GM21390 (cell line): ENCODE results near the gene NUDT8.
"Not testable (repeated sequence)": the region's sequence is repeated elsewhere in the genome, so short reads cannot be mapped to it uniquely, and the experiment has no call there.

Experiments used
- ATAC-seq: cut with Tn5 transposase; IDR thresholded peaks from one replicate; pipeline ENCODE4 v1.9.1; 2021; ENCODE audit not compliant: unreplicated experiment

NUDT8 gene

DNA sequence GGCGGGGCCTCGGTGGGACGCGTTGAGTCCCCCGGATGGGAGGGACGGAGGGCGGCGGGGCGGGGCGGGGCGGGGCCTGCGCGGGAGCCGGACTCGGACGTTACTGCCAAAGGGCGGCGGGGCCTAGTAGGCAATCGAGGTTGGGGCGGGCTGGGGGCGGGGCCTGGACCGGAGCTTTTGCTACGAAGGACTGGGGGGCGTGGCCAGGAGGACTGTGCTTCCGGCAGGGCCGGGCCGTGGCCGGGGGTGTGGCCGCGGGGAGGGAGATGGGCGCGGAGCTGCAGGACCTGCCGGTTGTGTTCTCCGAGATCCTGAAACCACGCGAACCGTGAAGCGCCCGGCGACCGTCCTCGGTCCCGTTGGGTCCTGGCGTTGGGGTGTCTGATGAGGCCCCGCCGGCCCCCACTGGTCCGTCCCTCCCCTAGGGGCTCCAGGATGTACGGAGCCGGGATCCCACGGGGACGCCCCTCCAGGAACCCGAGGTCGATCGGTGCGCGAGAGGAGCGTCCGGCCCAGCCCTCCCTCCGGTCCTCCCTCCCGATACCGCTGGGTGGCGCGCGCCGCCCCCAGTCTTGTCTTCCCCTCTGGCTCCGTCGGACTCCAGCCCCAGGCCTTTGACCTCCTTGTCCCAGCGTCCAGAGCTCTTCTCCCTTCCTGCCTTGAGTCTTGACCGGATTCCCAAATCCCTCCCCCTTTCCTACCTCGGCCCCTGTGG, 648 bp upstream of the NUDT8 start:
- ATAC-seq = peak; percentile 61

GRCh38 chr11:67628710-67629385, 889 bp downstream of the NUDT8 start:
- ATAC-seq = no peak

GRCh38 chr11:67627812-67628624, 1.7 kb downstream of the NUDT8 start:
- no peak for ATAC-seq

GRCh38 chr11:67627441-67627811, 2.3 kb downstream of the NUDT8 start:
- ATAC-seq = no peak

- ATAC-seq = no peak
These were observed 2.8 kb downstream of the NUDT8 start for GRCh38 chr11:67626970-67627369.

DNA sequence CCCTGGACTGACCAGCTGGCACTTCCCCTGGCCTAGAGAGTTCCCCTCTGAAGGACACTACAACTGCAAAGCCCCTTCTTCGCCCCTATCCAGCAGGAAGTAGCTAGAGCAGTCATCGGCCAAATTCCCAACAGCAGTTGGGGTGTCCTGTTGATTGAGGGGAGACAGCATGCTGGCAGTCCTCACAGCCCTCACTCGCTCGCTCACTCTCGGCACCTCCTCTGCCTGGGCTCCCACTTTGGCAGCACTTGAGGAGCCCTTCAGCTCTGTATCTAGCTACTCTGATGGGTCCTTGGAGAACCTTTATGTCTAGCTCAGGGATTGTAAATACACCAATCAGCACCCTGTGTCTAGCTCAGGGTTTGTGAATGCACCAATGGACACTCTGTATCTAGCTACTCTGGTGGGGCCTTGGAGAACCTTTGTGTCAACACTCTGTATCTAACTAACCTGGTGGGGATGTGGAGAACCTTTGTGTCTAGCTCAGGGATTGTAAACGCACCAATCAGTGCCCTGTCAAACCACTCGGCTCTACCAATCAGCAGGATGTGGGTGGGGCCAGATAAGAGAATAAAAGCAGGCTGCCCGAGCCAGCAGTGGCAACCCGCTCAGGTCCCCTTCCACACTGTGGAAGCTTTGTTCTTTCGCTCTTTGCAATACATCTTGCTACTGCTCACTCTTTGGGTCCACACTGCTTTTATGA, 3.5 kb downstream of the NUDT8 start:
- ATAC-seq = not testable (repeated sequence)

GRCh38 chr11:67623795-67624194, 5.9 kb downstream of the NUDT8 start:
- ATAC-seq = not testable (repeated sequence)

GRCh38 chr11:67622905-67623304, 6.8 kb downstream of the NUDT8 start:
- ATAC-seq = not testable (repeated sequence)

DNA sequence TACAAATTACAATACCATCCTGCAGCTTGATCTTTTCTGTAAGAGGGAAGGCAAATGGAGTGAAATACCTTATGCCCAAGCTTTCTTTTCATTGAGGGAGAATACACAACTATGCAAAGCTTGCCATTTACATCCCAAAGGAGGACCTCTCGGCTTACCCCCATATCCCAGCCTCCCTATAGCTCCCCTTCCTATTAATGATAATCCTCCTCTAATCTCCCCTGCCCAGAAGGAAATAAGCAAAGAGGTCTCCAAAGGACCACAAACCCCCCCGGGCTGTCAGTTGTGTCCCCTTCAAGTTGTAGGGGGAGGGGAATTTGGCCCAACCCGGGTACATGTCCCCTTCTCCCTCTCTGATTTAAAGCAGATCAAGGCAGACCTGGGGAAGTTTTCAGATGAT, 7.8 kb downstream of the NUDT8 start:
- ATAC-seq = not testable (repeated sequence)

DNA sequence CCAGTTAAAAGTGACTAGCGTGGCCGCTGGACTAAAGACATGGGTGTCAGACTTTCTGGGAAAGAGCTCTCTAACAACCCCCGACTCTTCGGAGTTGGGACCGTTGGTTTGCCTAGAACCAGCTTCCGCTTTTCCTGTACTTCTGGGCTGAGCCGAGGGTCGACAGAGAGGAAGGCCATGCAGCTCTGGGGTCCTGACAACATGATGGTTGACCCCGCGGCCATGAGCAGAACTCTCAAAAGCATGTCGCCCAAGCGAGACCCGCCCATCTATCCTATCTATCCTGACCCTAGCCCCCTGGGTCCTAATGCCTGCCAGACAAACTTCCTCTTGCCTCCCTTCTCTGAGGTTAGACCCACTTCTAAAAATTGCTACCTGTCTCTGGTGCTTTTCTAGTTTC, 9.1 kb downstream of the NUDT8 start:
- not testable (repeated sequence) for ATAC-seq

DNA sequence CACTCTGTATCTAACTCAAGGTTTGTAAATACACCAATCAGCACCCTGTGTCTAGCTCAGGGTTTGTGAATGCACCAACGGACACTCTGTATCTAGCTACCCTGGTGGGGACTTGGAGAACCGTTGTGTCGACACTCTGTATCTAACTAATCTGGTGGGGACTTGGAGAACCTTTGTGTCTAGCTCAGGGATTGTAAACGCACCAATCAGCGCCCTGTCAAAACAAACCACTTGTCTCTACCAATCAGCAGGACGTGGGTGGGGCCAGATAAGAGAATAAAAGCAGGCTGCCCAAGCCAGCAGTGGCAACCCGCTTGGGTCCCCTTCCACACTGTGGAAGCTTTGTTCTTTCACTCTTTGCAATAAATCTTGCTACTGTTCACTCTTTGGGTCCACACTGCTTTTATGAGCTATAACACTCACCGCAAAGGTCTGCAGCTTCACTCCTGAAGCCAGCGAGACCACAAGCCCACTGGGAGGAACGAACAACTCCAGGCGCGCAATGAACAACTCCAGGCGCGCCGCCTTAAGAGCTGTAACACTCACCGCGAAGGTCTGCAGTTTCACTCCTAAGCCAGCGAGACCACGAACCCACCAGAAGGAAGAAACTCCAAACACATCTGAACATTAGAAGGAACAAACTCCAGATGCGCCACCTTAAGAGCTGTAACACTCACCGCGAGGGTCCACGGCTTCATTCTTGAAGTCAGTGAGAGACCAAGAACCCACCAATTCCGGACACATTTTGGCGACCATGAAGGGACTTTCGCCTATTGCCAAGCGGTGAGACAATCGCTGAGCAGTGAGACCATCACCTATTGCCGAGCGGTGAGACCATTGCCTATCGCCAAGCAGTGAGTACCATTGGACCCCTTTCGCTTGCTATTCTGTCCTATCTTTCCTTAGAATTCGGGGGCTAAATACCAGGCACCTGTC, 9.8 kb downstream of the NUDT8 start:
- ATAC-seq = not testable (repeated sequence)

DNA sequence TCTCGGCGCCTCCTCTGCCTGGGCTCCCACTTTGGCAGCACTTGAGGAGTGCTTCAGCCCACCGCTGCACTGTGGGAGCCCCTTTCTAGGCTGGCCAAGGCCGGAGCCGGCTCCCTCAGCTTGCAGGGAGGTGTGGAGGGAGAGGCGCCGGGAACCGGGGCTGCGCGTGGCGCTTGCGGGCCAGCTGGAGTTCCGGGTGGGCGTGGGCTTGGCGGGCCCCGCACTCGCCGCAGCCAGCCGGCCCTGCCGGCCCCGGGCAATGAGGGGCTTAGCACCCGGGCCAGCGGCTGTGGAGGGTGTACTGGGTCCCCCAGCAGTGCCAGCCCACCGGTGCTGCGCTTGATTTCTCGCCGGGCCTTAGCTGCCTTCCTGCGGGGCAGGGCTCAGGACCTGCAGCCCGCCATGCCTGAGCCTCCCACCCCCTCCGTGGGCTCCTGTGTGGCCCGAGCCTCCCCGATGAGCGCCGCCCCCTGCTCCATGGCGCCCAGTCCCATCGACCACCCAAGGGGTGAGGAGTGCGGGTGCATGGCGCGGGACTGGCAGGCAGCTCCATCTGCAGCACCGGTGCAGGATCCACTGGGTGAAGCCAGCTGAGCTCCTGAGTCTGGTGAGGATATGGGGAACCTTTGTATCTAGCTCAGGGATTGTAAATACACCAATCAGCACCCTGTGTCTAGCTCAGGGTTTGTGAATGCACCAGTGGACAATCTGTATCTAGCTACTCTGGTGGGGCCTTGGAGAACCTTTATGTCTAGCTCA, 10.7 kb downstream of the NUDT8 start:
- ATAC-seq = not testable (repeated sequence)

GRCh38 chr11:67617243-67617953, 12.3 kb downstream of the NUDT8 start:
- ATAC-seq = no peak

- ATAC-seq = no peak
These were observed 13.1 kb downstream of the NUDT8 start for GRCh38 chr11:67616431-67617242.

GRCh38 chr11:67615728-67616430, 13.9 kb downstream of the NUDT8 start:
- ATAC-seq = no peak

DNA sequence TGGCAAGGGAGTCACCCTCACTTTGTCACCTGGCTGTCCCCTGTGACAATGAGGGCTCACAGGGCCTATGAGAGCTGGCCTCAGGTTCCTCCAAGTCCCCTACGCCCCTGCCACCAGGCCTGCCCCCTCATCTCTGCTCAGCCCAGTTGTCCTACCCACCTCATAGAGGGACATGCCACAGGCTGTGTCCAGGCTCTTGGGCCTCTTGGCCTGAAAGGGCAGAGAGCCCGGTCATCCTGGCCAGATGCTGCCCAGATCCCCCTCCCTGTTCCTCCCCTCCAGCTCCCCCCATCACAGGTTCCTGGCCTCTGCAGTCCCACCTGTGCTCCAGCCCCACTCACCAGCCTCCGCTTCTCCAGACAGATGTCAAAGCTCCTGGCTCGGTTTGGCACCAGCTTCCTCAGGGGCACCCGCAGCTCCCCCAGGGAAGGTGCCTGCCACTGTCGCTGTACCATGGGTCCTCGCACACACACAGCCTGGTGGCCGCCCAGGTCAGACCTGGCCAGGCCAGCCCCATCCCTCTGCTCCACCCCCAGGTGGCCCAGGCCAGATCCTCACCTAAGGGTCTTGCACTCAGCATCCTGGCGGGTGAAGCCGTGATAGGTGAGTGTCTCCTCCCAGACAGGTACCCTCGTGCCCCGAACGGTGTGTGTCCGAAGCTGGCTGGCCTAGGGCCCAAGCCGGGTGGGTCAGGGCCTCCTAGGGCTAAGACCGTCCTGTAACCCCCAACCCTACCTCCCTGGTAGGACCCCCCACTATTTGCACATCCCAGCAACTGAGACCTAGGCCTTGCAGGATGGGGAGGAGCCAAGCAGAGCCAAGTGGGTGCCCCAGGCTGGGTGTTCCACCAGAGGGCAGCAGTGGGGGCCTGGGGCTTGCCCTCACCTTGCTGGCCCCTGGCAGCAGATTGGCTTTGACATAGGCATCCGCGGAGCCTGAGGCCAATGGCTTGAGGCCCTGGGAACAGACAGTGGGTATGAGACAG, 14.7 kb downstream of the NUDT8 start:
- ATAC-seq = no peak
